Iris pigment epithelial cell (primary cell): ENCODE results near the gene KYNU.
"Not testable (repeated sequence)": the region's sequence is repeated elsewhere in the genome, so short reads cannot be mapped to it uniquely, and the experiment has no call there.

Source experiments
- DNase-seq: peaks from one replicate; pipeline ENCODE4 v3.0.0-alpha.2; 2011; ENCODE audit warnings: low read depth

Gene KYNU

DNA sequence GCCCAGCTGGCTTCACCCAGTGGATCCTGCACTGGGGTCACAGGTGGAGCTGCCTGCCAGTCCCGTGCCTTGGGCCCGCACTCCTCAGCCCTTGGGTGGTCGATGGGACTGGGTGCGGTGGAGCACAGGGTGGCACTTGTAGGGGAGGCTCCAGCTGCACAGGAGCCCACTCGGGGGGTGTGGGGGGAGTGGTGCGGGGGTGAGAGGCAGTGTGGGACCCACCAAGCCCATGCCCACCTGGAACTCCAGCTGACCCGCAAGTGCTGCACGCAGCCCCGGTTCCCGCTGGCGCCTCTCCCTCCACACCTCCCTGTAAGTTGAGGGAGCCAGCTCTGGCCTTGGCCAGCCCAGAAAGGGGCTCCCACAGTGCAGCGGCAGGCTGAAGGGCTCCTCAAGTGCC, 212.1 kb downstream of the KYNU start:
- not testable (repeated sequence) for DNase-seq
